Measurements from ENCODE around the gene GADD45G. TPM values are rescaled to one million over a fixed set of nuclear protein-coding genes. Genes with fewer than 3 reads are reported as not detected.

GADD45G gene
- total and polyA plus RNA-seq, 10 of the 15 experiments (the other 5 are each of a cell fraction or from before 2014, with no cell fraction given): 0.07 to 1.00 (median 0.29) TPM; not detected in 4

- TF ChIP-seq SKIL (IDR thresholded peaks at IDR 0.05; ENCODE audit: low read depth, poor library complexity, severe bottlenecking) (no peak), CTCF (IDR thresholded peaks at IDR 0.05 in 2 of 3, conservative IDR thresholded peaks at IDR 0.05 in 1 of 3; ENCODE audit: control insufficient read depth in 2 of 3, extremely low read depth in 1 of 3, insufficient read depth in 1 of 3, low read depth in 3 of 3, low read length in 3 of 3) (no peak), HCFC1 (IDR thresholded peaks at IDR 0.05; ENCODE audit: low read length) (no peak), HSF1 (IDR thresholded peaks at IDR 0.05; ENCODE audit: low read depth, low read length) (no peak), ZNF207 (IDR thresholded peaks at IDR 0.05; ENCODE audit: borderline replicate concordance) (no peak)
Observed at GRCh38 chr9:89632192-89632733, 27.5 kb downstream of the GADD45G start (continued).

- Histone ChIP-seq H3K4me1 (ENCODE audit: control insufficient read depth, insufficient read depth, low read length) (no peaks in the 10 kb centered on the region), H4K20me1 (ENCODE audit: control insufficient read depth, insufficient read depth) (no peaks in the 10 kb centered on the region), H2AFZ (ENCODE audit: control insufficient read depth, low read depth, low read length) (no peak overlapping the region), H3K4me2 (ENCODE audit: control insufficient read depth, insufficient read depth) (no peak overlapping the region), H3K4me3 (no peak overlapping the region), H3K27me3 (replicated peaks in 1 of 2; ENCODE audit: control insufficient read depth in 2 of 2, insufficient read depth in 2 of 2, low read length in 1 of 2) (peaks cover 0 to 8% of the 10 kb centered on the region in 2 experiments; a peak in 3 of 4 replicates), H3K27ac (ENCODE audit: control insufficient read depth, insufficient read depth) (no peak overlapping the region), H3K79me2 (ENCODE audit: control insufficient read depth, insufficient read depth, low read length) (no peaks in the 10 kb centered on the region), H3K9me3 (replicated peaks; ENCODE audit: control insufficient read depth, insufficient read depth, low read length) (no peaks in the 10 kb centered on the region), H3K36me3 (ENCODE audit: control insufficient read depth in 2 of 2, insufficient read depth in 2 of 2, low read length in 1 of 2) (no peaks in the 10 kb centered on the region), H3K9ac (ENCODE audit: control insufficient read depth, insufficient read depth, low read length) (no peak overlapping the region)
- CTCF ChIA-PET: interaction anchor here (0.9 kb wide), 1 partner anchor 462 kb away, joined by 3 read pairs; no protein-coding TSS in a partner anchor
- no peak for TF ChIP-seq IKZF1 (conservative IDR thresholded peaks at IDR 0.05)
- DNase-seq (ENCODE audit: low read depth, low spot score) (no peak), ATAC-seq (no peak), FAIRE-seq (no peak)
- RAD21 ChIA-PET (ENCODE audit: unreplicated experiment): interaction anchor here (0.6 kb wide), 1 partner anchor 192 kb away, joined by 4 read pairs; no protein-coding TSS in a partner anchor
- in situ Hi-C loops (cut with MboI): no loop called here
- POLR2A ChIA-PET: no interaction called here
- BruUV-seq (replicated peaks): no TSS peak
- SMC1A ChIA-PET (ENCODE audit: uncharacterized antibody, unreplicated experiment): interaction anchor here (1.5 kb wide), 1 partner anchor 12 kb away, joined by 3 read pairs; no protein-coding TSS in a partner anchor
- 49% methylated on average over 7 of the region's 7 CpGs for WGBS (ENCODE audit: insufficient coverage, insufficient replicate concordance, low lambda C conversion rate, missing lambda C conversion rate)
- intact Hi-C loops (cut with micrococcal nuclease; ENCODE audit: unreplicated experiment): no loop called here
Observed at GRCh38 chr9:89632736-89633135, 27.9 kb downstream of the GADD45G start.

Data from GM12878 (cell line).